ENCODE data around the gene OOEP. TPM values are rescaled to one million over a fixed set of nuclear protein-coding genes. Genes with fewer than 3 reads are reported as not detected.

Gene OOEP
- not detected in 2 replicates for total RNA-seq

DNA sequence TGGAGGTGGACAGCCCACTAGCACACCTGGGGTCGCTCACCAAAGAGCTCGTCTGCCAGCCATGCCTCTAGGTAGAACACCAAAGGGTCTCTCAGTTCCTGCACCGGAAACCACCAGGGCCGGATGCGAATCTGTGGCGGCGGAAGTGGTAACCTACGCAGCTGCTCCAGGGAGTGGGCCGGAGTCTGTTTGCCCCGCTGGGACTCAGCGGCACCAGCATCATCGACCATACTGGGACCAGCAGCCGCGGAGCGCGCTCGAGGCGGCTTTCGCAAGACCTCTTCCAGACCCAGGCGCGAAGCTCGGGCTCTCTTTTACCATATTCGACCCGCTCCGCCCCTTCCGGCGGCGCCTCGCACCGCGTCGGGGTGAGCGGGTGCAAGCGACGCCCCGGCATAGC lies at the start of gene OOEP:
Gene OOEP, minus strand, starts transcription at position 335 of the 400 bp plus-strand sequence. Its CDS starts 105 bp downstream, at position 230.

GRCh38 chr6:73394577-73395354 lies 25.1 kb upstream of the OOEP start, which contains the start of gene DDX43:
Gene DDX43, plus strand, starts transcription at chr6:73394828. Its CDS starts 78 bp downstream, at chr6:73394906.

DNA sequence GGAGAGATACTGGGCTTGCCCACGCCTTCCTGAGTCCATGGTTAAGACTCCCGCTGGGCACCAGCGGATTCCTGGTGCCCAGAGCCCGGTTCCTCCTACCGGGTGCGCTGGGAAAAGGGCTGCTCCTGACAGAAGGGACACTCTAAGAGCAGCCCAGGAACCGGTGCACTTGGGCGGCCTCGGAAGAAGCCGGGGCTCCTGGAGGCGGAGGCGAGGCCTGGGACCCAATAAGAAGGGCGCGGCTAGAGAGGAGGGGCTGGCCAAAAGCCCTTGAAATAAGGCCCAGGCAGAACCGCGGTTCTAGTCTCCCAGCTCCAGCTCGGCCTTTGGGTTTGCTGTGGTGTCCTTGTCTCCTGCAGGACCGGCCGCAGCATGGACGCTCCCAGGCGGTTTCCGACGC lies 7.3 kb downstream of the OOEP start, which contains the start of gene KHDC3L:
Gene KHDC3L, plus strand, starts transcription at position 301 of the 400 bp plus-strand sequence. Its CDS starts 72 bp downstream, at position 373.

GRCh38 chr6:73353636-73354593 lies 15.8 kb downstream of the OOEP start, which contains the start of gene DPPA5:
Gene DPPA5, minus strand, starts transcription at chr6:73354276. Its CDS starts 51 bp downstream, at chr6:73354225.

Other genes starting within 250 kb of the OOEP start
- gene KHDC1L, start 144.4 kb downstream of the OOEP start, total RNA-seq = not detected in 2 replicates
- 3.4 and 3.5 TPM in 2 replicates for gene KHDC1, start 106.7 kb downstream of the OOEP start, total RNA-seq
- not detected in 2 replicates for gene DPPA5, start 15.6 kb downstream of the OOEP start, total RNA-seq
- not detected in 2 replicates for gene KHDC3L, start 7.2 kb downstream of the OOEP start, total RNA-seq
- 0.37 and 2.3 TPM in 2 replicates for gene DDX43, start 24.9 kb upstream of the OOEP start, total RNA-seq
- gene CGAS, start 82.4 kb upstream of the OOEP start, total RNA-seq = 2.3 and 2.4 TPM in 2 replicates
- 12.5 and 19.5 TPM in 2 replicates for gene MTO1, start 91.8 kb upstream of the OOEP start, total RNA-seq
- gene EEF1A1, start 151.1 kb upstream of the OOEP start, total RNA-seq = 11,816 and 12,198 TPM in 2 replicates

Measured in cardiac ventricle fibroblast (primary cell).